ENCODE results near the gene MGAT4C. TPM values are rescaled to one million over a fixed set of nuclear protein-coding genes. Genes with fewer than 3 reads are reported as not detected.
"Not testable (repeated sequence)": the region's sequence is repeated elsewhere in the genome, so short reads cannot be mapped to it uniquely, and the experiment has no call there.

Gene MGAT4C
- total RNA-seq, 2 donors from 2014 or later = 0.09 to 0.50 TPM

GRCh38 chr12:86145156-86145555 lies 111.0 kb downstream of the MGAT4C start:
- no peak for ATAC-seq
- intact Hi-C loops (cut with DNase I, micrococcal nuclease) = no loop called here
- no peak for DNase-seq

- intact Hi-C loops (cut with DNase I, micrococcal nuclease) = no loop called here
Observed at GRCh38 chr12:86143162-86143561, 113.0 kb downstream of the MGAT4C start.

DNA sequence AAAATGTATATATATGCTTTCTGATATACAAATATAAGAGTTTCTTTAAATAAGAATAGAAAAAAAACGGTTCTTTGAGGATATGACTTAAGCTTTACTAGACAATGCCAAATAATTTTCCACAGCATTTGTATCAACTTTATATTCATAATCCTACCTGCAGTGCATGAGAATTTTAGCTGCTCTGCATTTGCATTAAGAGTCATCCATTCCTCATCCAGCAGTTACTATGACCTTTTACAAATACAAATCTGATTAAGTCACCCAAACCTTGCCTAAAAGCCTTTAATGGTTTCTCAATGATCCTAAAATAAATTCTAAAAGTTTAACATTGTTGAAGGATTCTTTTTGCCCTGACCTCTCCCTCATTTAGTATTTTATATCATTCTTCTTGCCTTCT lies 116.5 kb downstream of the MGAT4C start:
- intact Hi-C loops (cut with DNase I, micrococcal nuclease) = no loop called here
- no peak for DNase-seq
- ATAC-seq = no peak

More at GRCh38 chr12:86143162-86143561, 113.0 kb downstream of the MGAT4C start:
- ATAC-seq (no peak), DNase-seq (no peak)

- no peak for ATAC-seq
- DNase-seq = no peak
- intact Hi-C loops (cut with DNase I, micrococcal nuclease) = no loop called here
Observed at GRCh38 chr12:86138770-86139169, 117.4 kb downstream of the MGAT4C start.

DNA sequence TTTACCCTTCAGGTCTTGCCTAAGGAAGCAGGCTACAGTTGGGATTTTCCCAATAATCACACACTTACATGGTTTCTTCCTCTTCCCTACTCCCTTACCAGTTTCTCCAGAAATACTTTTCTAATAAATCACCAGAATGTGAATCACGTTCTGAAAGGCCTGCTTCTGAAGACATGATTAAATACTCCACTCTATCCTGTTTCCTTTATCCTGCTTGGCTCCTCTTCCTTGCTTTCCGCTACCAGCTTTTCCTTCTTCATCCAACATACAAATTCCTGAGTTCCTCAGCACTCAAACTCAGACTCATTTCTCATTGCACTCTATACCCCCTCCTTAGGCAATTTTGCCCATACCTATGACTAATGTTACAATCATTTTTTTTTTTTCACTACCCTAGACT lies 118.3 kb downstream of the MGAT4C start:
- no peak for ATAC-seq
- intact Hi-C loops (cut with DNase I, micrococcal nuclease) = no loop called here
- no peak for DNase-seq

DNA sequence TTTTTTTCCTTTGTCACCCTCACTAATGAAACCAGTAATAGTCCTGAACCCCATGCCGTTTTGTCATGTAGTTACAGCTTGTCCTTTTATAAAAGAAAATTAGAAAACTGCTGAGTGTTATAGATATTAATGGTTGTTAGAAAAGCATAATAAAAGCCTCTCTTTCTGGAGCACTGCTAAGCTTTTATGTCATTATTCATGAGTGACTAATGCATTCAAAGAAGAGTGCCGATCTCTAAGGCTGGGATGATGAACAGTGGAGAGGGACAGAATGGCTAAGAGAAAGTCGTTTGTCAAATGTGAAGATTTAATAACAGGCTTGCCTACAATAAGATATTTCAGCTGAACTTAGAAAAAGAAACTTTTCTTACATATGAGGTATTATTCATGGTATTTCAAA lies 121.6 kb downstream of the MGAT4C start:
- intact Hi-C loops (cut with DNase I, micrococcal nuclease) = no loop called here
- ATAC-seq = no peak
- DNase-seq = no peak

GRCh38 chr12:86126900-86127299 lies 129.3 kb downstream of the MGAT4C start:
- intact Hi-C loops (cut with DNase I, micrococcal nuclease); ATAC-seq; DNase-seq: not testable (repeated sequence)

DNA sequence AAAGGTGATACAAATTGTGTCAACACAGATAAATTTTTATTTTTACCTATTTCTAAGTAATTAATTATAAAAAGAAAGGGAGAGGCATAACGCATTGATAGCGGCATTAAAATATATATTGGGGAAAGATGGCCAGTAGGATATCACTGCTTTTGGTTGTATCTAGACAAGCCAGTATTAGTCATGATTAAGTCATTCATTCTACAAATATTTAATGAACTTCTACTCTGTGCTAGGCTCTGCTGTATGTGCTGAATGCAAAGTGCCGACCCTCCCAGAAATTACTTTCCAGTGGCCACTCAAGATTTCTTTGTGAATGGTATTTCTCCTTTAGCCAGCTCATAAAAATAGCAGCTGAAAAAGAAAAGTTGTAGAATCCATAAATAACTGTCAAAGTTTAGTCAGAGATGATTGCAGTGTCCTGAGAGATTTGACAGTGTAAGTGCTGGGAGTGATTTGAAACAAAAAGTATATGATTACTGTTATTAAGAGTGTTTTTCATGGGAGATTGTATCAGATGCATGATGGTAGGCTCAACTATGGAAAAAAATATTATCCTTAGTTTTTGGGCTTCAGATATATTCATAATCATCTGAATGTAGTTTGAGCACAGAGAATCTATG lies 133.2 kb downstream of the MGAT4C start:
- intact Hi-C loops (cut with DNase I, micrococcal nuclease) = no loop called here
- no peak for ATAC-seq
- no peak for DNase-seq

DNA sequence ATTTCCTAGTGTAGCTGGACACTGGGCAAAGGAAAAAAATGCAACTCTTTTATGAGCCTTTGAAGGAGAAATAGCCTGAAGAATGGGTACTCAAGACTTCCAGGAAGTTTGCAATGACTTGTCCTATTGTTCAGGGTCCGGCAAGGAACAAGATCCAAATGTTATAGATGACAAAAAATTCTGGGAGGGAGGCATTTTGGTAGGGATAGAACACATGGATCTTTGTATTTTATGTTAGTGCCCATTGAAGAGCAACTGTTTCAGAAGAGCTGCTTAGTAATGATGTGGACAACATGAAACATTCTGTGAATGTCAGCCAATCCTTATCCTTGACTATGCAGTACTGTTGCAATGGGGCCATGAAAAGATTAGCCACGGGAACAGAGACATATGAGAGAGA lies 138.0 kb downstream of the MGAT4C start:
- no peak for ATAC-seq
- intact Hi-C loops (cut with DNase I, micrococcal nuclease) = no loop called here
- DNase-seq = no peak

- intact Hi-C loops (cut with DNase I, micrococcal nuclease) = no loop called here
- DNase-seq (no peak), ATAC-seq (no peak)
Observed at GRCh38 chr12:86117711-86118110, 138.5 kb downstream of the MGAT4C start.

DNA sequence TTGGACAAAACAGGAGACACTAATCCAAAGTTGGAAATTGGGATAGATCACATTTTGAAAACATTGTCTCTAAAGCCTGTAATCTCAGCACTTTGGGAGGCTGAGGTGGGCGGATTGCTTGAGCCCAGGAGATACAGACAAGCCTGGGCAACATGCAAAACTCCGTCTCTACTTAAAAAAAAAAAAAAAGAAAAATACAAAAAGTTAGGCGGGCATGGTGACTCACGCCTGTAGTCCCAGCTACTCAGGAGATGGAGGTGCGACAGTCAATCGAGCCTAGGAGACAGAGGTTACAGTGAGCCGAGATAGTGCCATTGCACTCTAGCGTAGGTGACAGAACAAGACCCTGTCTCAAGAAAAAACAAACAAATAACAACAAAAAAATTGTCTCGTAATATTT lies 152.1 kb downstream of the MGAT4C start:
- ATAC-seq = no peak
- intact Hi-C loops (cut with DNase I, micrococcal nuclease) = no loop called here
- no peak for DNase-seq

GRCh38 chr12:86097161-86097560 lies 159.0 kb downstream of the MGAT4C start:
- intact Hi-C loops (cut with DNase I, micrococcal nuclease) = no loop called here
- no peak for ATAC-seq

GRCh38 chr12:86091681-86092080 lies 164.5 kb downstream of the MGAT4C start:
- intact Hi-C loops (cut with DNase I, micrococcal nuclease) = no loop called here
- DNase-seq (no peak), ATAC-seq (no peak)

More at GRCh38 chr12:86097161-86097560, 159.0 kb downstream of the MGAT4C start:
- no peak for DNase-seq

DNA sequence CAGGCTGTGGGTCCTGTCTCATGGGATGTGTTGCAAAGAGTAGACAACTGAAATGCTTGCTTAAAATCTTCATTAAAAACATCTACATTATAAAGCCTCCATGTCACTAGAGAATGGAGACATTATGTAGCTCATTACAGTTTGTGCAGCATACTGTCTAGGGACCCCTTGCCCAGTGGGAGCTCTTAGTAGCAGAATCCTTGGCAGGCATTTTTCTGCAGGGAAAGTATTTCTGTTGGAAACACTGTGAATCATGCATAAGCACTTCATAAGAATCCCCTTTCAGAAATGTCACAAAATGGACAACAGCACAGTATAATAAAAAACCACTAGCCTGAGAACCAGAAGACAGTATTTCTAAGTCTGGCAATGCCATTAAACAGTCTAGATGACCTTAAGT lies 174.3 kb downstream of the MGAT4C start:
- ATAC-seq = no peak
- no peak for DNase-seq
- intact Hi-C loops (cut with DNase I, micrococcal nuclease) = no loop called here

- intact Hi-C loops (cut with DNase I, micrococcal nuclease); ATAC-seq; DNase-seq: not testable (repeated sequence)
Observed at GRCh38 chr12:86059052-86059451, 197.1 kb downstream of the MGAT4C start.

- intact Hi-C loops (cut with DNase I, micrococcal nuclease) = no loop called here
- no peak for DNase-seq
- no peak for ATAC-seq
Observed at GRCh38 chr12:86057092-86057845, 198.9 kb downstream of the MGAT4C start.

DNA sequence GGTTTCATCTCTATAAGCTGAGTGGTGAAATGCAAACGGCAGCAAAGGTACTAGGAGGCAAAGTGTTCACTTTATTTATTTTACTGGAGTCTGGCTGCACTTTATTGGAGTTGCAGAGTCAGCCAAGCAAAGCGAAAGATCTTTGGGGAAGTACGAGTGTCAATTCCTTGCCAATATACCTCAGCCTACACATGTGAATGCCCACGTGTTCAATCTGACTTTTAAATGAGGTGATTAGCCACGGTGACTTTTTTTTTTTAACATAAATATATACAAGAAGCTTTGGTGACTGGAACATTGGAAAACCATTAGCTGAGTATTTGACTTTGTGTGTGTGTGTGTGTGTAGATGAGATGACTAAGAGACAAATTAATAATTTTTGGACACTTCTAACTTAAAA lies 203.3 kb downstream of the MGAT4C start:
- ATAC-seq (no peak), DNase-seq (no peak)
- intact Hi-C loops (cut with DNase I, micrococcal nuclease) = no loop called here

GRCh38 chr12:86050010-86050409 lies 206.2 kb downstream of the MGAT4C start:
- no peak for ATAC-seq
- intact Hi-C loops (cut with DNase I, micrococcal nuclease) = no loop called here
- DNase-seq = no peak

- DNase-seq (no peak), ATAC-seq (no peak)
- intact Hi-C loops (cut with DNase I, micrococcal nuclease) = no loop called here
Observed at GRCh38 chr12:86044396-86044795, 211.8 kb downstream of the MGAT4C start.

DNA sequence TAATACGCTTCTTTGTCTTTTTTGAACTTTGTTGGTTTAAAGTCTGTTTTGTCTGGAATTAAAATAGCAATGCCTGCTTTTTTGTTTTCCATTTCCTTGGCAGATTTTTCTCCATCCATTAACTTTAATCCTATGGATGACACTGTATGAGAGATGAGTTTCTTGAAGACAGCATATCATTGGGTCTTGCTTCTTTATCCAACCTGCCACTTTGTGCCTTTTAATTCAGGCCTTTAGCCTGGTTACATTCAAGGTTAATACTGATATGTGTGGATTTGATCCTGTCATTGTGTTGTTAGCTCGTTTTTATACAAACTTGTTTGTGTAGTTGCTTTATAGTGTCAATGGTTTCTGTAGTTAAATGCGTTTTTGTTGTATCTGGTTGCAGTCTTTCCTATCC lies 214.1 kb downstream of the MGAT4C start:
- ATAC-seq = no peak

GRCh38 chr12:86018361-86018760 lies 237.8 kb downstream of the MGAT4C start:
- intact Hi-C loops (cut with DNase I, micrococcal nuclease) = no loop called here
- ATAC-seq (no peak), DNase-seq (no peak)

More for the DNA sequence above, 214.1 kb downstream of the MGAT4C start:
- no peak for DNase-seq
- intact Hi-C loops (cut with DNase I, micrococcal nuclease) = no loop called here

Data from left colon (tissue), 2 donors.